ENCODE measurements around the gene TEX12.

The TEX12 gene

GRCh38 chr11:112210890-112211289, 43.7 kb downstream of the TEX12 start:
- in situ Hi-C loops (cut with MboI; ENCODE audit: low sequenced_read_pairs, unreplicated experiment), result no loop called here
- DNase-seq (ENCODE audit: low spot score), result no peak
- TF ChIP-seq CTCF (IDR thresholded peaks at IDR 0.05; ENCODE audit: borderline replicate concordance, control extremely low read depth, extremely low read depth, insufficient read depth, missing control alignments), result no peak

GRCh38 chr11:112211536-112211935, 44.4 kb downstream of the TEX12 start:
- TF ChIP-seq CTCF (IDR thresholded peaks at IDR 0.05; ENCODE audit: borderline replicate concordance, control extremely low read depth, extremely low read depth, insufficient read depth, missing control alignments), result no peak
- in situ Hi-C loops (cut with MboI; ENCODE audit: low sequenced_read_pairs, unreplicated experiment), result no loop called here
- DNase-seq (ENCODE audit: low spot score), result no peak

- TF ChIP-seq CTCF (IDR thresholded peaks at IDR 0.05; ENCODE audit: borderline replicate concordance, control extremely low read depth, extremely low read depth, insufficient read depth, missing control alignments), result no peak
Observed at GRCh38 chr11:112212290-112212689, 45.1 kb downstream of the TEX12 start.

GRCh38 chr11:112212710-112213109, 45.5 kb downstream of the TEX12 start:
- in situ Hi-C loops (cut with MboI; ENCODE audit: low sequenced_read_pairs, unreplicated experiment), result no loop called here
- no peak for DNase-seq (ENCODE audit: low spot score)
- TF ChIP-seq CTCF (IDR thresholded peaks at IDR 0.05; ENCODE audit: borderline replicate concordance, control extremely low read depth, extremely low read depth, insufficient read depth, missing control alignments), result no peak

More at GRCh38 chr11:112212290-112212689, 45.1 kb downstream of the TEX12 start:
- in situ Hi-C loops (cut with MboI; ENCODE audit: low sequenced_read_pairs, unreplicated experiment), result no loop called here
- DNase-seq (ENCODE audit: low spot score), result no peak

GRCh38 chr11:112213753-112214152, 46.6 kb downstream of the TEX12 start:
- no peak for DNase-seq (ENCODE audit: low spot score)
- TF ChIP-seq CTCF (IDR thresholded peaks at IDR 0.05; ENCODE audit: borderline replicate concordance, control extremely low read depth, extremely low read depth, insufficient read depth, missing control alignments), result no peak
- in situ Hi-C loops (cut with MboI; ENCODE audit: low sequenced_read_pairs, unreplicated experiment), result no loop called here

- in situ Hi-C loops (cut with MboI; ENCODE audit: low sequenced_read_pairs, unreplicated experiment), result no loop called here
- no peak for DNase-seq (ENCODE audit: low spot score)
- no peak for TF ChIP-seq CTCF (IDR thresholded peaks at IDR 0.05; ENCODE audit: borderline replicate concordance, control extremely low read depth, extremely low read depth, insufficient read depth, missing control alignments)
Observed at GRCh38 chr11:112215621-112216020, 48.4 kb downstream of the TEX12 start.
